ENCODE results near the gene SLIT3.

DNA sequence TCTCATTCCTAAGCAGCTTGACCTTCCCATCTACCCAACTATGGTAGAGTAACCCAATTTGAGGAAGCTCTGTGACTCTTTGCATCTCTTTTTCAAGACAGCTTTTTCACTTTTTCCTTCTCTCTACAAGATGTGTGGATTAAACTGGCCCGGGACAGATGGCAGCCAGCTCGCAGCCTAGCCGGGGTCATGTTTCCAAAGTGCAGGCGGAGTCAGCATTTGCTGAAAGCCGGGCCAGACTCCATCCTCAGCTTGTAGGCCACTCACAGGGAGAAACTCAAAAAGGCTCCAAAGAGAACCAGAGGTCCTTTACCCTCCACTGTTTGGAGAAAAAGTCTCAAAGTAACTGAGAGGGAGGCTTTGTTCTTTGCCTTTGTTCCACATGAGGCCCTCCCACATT, 435.0 kb downstream of the SLIT3 start:
- TF ChIP-seq, protein P1, sequence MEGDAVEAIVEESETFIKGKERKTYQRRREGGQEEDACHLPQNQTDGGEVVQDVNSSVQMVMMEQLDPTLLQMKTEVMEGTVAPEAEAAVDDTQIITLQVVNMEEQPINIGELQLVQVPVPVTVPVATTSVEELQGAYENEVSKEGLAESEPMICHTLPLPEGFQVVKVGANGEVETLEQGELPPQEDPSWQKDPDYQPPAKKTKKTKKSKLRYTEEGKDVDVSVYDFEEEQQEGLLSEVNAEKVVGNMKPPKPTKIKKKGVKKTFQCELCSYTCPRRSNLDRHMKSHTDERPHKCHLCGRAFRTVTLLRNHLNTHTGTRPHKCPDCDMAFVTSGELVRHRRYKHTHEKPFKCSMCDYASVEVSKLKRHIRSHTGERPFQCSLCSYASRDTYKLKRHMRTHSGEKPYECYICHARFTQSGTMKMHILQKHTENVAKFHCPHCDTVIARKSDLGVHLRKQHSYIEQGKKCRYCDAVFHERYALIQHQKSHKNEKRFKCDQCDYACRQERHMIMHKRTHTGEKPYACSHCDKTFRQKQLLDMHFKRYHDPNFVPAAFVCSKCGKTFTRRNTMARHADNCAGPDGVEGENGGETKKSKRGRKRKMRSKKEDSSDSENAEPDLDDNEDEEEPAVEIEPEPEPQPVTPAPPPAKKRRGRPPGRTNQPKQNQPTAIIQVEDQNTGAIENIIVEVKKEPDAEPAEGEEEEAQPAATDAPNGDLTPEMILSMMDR (IDR thresholded peaks at IDR 0.05; ENCODE audit: insufficient read depth, low read length) = no peak
- no peak for TF ChIP-seq POLR2AphosphoS5 (IDR thresholded peaks at IDR 0.05; ENCODE audit: low read depth)
- TF ChIP-seq GABPA (IDR thresholded peaks at IDR 0.05; ENCODE audit: low read depth) = no peak
- TF ChIP-seq, protein P2, sequence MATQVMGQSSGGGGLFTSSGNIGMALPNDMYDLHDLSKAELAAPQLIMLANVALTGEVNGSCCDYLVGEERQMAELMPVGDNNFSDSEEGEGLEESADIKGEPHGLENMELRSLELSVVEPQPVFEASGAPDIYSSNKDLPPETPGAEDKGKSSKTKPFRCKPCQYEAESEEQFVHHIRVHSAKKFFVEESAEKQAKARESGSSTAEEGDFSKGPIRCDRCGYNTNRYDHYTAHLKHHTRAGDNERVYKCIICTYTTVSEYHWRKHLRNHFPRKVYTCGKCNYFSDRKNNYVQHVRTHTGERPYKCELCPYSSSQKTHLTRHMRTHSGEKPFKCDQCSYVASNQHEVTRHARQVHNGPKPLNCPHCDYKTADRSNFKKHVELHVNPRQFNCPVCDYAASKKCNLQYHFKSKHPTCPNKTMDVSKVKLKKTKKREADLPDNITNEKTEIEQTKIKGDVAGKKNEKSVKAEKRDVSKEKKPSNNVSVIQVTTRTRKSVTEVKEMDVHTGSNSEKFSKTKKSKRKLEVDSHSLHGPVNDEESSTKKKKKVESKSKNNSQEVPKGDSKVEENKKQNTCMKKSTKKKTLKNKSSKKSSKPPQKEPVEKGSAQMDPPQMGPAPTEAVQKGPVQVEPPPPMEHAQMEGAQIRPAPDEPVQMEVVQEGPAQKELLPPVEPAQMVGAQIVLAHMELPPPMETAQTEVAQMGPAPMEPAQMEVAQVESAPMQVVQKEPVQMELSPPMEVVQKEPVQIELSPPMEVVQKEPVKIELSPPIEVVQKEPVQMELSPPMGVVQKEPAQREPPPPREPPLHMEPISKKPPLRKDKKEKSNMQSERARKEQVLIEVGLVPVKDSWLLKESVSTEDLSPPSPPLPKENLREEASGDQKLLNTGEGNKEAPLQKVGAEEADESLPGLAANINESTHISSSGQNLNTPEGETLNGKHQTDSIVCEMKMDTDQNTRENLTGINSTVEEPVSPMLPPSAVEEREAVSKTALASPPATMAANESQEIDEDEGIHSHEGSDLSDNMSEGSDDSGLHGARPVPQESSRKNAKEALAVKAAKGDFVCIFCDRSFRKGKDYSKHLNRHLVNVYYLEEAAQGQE (IDR thresholded peaks at IDR 0.05; ENCODE audit: insufficient replicate concordance, low read depth) = no peak
